Activated T-cell treated with anti-CD3 and anti-CD28 coated beads for 24 hours (primary cell): ENCODE measurements around the gene TRAF7.

ENCODE experiments used
- DNase-seq: peaks from one replicate; pipeline ENCODE4 v3.0.0-alpha.2; 2020; ENCODE audit warnings: low read depth

The TRAF7 gene

DNA sequence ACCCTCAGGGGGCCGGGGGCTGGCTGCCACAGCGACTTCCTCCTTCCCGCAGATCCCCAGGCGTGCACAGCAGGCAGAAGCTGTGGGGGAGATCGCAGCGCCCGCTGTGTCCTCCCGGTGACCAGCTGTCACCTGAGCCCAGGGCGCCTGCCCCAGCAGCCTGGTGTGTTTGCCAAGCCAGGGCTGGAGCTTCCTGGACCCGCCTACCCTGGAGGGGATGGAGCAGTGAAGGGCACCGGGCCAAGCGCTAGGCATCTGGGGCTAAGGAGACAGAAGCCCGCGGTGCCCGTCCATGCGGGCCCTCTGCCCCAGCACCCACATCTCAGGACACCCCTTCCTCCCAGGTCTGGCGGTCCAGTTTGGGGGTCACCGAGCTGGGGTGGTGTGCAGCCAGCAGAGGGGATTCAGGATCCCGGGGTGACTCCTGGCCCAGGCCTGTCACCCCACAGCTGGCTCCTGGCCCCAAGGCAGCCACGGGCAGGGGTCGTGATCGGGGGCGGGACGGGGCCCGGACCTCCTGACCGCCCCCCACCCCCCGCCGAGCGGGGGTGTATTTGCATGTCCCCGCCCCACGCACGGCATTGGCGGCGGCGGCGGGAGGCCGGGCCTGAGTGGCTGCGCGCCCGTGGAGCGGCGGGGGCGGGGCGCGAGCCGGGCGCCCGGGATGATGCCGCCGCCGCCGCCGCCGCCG is 7.5 kb upstream of the TRAF7 start, which contains the start of gene RAB26:
Gene RAB26 (plus strand): TSS at position 645 of the 691 bp plus-strand sequence. CDS start 159 bp downstream, outside the sequence.
- DNase-seq = no peak

DNA sequence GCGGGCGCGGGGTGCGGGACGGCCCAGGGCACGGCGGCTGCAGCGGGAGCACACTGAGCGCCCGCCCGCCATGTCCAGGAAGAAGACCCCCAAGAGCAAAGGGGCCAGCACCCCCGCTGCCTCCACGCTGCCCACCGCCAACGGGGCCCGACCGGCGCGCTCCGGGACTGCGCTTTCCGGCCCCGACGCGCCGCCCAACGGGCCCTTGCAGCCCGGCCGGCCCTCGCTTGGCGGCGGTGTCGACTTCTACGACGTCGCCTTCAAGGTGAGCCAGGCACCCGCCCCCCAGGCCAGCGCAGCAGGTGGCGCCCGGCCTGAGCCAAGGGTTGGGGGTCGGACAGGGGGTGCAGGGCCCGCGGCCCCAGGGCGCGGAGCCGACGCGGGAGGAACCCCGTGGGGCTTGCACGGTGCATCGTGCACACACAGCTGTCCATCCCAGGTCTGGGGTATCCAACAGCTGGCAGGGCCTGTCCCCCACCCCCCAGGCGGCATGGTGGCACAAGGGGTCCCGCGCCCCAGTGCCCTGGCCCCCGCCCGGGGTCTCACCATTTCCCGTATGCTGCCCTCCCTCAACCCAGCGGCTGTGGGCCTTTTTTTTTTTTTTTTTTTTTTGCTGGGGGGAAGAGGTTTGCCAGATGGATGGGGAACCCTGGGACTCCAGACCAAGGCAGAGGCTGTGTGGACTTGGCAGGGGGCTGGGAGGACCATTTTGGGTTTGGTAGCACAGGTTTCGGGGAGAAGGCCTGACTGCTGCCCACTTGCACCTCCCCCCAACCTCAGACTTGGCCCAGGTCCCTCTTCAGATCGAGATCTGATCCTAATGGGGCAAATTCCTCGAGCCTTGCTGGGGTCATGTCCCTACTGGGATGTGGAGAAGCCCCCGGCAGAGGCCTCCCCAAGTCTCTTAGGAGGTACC is 6.6 kb upstream of the TRAF7 start:
- DNase-seq = no peak

DNA sequence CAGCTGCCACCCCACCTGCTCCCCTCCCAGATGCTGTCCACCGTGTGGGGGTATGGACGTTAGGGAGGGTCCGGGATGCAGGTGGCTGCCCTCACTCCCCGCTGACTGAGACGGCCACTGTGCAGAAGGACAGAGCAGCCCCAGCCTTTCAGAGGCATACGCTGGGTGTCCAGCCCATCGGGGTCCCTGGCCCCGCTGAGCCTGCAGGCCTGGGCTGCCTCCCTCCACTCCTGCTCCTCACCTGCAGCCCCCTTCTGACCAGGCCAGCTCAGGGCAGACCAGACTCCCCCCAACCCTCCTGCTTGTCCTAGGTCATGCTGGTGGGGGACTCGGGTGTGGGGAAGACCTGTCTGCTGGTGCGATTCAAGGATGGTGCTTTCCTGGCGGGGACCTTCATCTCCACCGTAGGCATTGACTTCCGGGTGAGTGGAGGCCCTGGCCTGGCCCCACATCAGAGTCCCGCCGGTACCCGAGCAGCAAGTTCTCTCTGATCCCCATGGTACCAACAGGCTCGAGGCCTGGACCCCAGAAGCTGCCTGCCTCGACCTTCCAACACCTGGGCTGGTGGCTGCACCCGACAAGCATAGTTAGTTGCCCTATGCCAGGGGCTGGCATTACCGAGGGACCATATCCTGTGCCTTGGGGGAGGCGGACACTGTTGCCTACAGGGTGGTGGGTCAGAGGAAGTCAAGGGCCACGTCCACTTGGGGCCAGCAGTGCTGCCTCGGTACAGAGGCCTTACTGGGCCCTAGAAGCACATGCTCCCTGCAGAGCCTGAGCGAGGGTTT is 5.8 kb upstream of the TRAF7 start:
- DNase-seq = no peak

DNA sequence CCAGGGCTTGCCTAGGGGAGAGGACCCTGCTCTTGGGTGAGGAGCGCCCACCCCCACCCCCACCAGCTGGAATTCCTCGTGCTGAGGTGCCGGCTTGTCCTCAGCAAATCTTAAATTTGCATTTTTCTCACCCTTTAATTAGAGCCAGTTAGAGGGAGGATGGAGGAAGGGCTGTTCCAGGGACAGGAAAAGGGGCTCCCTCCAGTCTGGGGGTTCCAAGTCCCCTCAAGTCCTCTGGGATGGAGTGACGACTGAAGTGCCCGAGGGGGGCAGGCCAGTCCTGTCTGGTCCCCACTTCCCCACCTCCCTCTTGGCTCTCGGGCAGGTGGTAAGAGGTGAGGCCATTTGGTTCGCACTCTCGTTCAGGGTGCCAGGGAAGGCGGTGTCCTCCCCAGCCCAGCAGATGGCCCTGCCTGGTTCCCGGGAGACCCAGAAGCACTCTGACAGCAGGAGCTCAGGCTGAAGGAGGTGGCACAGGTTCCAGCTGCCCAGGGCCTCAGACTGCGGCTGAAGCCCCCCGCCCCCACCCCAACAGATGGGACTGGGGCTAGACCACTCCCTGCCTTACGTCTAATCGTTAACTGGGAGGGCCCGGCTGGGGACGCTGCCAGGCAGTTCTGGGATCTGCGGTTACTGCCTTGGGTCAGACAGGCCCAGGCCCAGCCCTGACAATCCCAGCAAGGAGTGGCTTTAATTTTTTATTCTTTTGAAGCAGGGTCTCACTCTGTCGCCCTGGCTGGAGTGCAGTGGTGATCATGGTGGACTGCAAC is 5.0 kb upstream of the TRAF7 start:
- DNase-seq = no peak

DNA sequence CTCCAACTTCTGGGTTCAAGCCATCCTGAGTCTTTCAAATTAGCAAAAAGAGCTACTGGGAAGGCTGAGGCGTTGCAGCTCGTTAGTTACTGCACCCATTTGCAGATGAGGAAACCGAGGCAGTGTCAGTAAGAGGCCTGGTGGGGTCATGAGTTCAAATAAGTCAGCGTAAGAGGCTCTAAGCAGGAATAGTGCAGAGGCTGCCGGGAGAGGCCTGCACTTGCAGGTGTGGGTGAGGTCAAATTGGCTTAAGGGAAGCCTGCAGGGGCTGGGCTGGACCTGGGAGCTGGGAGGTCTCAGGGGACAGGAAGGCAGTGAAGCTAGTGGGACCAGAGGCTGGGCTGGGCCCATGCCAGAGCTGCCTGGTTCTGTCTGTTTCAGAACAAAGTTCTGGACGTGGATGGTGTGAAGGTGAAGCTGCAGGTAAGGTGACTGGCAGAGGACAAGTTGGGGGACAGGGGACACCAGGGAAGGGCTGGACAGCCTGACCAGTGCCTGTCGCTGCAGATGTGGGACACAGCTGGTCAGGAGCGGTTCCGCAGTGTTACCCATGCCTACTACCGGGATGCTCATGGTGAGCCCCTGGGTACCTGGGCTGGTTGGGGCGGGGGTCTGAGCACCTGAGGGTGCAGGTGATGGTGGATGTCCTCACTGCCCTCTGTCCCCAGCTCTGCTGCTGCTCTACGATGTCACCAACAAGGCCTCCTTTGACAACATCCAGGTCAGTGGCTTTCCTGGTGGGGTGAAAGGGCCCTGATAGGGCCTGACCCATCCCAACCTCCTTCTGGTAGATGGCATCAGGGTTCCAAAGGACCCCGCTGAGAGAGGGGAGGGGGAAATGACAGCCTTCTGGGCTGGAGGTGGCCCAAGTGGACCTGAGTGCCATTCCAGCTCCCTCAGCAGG is 4.1 kb upstream of the TRAF7 start:
- no peak for DNase-seq

DNA sequence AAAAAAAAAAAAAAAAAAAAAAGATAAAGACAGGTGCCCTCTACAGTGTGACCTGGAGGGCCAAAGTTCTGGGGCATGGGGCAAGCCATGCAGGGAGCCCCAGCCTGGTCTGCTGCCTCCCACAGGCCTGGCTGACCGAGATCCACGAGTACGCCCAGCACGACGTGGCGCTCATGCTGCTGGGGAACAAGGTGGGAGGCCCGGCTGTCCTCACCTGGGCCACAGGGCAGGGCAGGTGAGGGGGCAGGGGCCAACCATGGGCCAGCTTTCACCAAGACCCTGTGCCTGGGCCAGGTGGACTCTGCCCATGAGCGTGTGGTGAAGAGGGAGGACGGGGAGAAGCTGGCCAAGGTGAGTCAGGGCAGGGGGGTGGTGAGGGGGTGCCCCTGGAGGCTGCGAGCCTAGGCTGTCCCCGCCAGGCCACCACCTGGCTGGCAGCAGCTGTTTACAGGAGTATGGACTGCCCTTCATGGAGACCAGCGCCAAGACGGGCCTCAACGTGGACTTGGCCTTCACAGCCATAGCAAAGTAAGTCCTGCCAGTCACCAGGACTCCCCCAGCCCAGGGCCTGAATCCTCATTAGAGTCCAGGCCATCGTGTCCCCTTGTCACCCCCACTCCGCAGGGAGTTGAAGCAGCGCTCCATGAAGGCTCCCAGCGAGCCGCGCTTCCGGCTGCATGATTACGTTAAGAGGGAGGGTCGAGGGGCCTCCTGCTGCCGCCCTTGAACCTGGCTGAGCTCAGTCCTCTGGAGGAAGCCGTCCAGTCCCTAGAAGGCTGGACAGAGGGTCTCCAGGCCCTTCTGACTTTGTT is 2.7 kb upstream of the TRAF7 start:
- no peak for DNase-seq

DNA sequence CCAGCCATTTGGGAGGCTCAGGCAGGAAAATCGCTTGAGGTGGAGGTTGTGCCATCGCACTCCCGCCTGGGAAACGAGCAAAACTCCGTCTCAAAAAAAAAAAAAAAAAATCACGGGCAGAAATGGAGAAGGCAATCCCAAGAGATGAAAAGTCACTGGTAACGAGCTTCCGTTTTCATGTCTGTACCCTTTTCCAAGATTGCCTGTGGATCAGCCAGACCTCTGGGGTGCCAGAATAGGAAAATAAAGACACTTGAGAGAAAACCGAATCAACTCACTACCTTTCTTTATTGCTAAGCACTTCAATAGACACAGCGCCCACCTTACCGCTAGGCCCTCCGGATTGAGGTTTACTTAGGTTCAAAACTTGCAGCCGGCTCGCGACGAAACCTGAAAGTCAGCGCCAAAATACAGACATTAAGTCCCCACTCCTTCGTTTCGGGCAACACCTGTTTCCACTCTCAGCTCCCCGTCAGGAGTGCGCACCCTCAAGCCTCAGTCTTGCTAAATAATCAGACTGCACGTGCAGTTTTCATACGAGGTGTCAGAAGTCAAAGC is 970 bp upstream of the TRAF7 start:
- no peak for DNase-seq

DNA sequence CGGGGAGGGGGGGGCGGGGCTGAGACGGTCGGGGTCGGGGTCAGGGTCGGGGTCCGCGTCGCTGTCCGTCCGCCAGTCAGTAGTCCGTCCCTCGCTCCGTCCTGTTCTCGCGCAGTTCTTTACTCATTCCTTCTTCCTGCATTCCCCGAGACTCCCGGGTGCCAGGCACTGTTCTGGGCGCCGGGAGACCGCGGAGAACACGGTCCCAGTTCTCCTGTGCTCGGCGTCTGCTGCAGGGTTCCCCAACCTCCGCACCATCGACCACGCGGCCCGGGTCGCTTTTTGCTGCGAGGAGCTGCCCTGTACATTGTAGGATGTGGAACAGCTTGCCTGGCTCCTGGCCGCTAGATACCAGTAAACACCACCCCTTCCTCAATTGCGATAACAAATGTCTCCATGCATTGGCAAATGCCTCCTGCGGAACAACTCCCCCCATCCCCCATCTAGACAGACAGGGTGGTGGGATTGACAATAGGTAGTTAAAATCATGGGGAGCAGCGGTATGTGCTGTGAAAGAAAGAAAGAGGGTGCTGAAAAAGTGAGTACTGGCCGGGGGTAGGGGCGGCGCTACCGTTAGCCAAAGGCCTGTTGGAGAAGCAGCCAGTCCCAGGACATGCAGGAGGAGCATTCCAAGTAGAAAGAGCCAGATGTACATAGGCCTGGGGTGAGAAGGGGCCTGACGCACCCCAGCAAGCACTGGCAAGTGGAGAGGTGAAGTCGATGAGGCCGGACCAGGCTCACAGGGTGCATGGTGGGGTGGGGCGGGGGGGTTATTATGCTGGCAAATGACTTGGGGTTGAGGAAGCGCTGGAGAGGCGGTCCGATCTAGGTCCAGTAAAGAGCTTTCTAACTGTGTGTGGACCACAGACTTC is 631 bp downstream of the TRAF7 start:
- DNase-seq = no peak

DNA sequence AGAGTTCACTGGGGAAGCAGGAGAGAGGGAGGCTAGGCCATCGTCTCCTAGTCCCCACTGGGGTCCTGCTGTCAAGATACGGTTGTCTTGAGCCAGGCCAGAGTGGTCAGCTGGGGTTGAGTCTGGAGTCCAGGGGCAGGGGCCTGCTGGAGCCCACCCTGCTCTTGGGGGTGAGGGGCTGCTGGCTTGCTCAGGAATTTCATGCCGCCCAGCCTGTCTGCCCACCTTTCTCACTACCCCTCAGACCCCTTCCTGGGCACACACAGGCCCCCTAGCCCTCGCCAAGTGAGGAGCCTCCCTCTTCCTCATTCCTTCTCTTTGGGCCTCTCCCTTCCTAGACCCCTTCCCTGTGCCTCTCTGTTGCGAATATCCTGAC is 1.3 kb downstream of the TRAF7 start:
- no peak for DNase-seq

DNA sequence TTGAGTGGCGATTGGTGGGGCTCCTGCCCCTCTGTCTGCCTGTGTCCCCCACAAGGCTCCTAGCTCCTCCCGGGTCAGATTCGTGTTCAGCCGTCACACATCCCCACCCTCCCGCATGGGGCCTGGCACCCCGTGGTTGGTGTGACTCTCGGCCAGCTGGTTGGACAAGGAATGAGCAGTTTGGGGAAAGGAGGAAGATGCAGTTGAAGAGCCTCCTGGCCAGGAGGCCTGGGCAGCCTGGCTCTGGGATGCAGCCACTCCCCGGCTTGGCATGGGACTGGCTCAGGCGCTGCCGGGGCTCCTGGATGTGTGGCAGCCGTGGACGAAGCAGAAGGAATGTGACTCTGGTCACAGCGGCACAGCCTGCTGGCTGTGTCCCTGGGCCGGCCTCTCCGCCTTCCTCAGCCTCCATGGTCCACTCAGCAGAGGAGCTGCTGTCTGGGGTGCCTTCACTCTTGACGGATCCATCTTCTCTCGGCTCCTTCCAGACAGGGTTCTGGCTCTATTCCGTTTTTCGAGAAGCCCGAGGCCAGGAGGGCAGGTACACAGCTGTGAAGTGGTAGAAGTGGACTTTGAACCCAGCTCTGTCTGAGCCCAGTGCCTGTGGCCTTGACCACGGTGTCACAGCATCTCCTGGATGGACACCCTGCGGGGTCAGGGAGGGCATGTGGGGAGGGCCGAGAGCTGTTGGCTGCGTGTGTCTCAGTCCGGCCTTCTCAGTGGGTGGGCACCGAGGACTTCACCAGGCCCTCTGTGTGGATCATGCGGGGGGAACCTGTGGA is 2.1 kb downstream of the TRAF7 start:
- DNase-seq = no peak

DNA sequence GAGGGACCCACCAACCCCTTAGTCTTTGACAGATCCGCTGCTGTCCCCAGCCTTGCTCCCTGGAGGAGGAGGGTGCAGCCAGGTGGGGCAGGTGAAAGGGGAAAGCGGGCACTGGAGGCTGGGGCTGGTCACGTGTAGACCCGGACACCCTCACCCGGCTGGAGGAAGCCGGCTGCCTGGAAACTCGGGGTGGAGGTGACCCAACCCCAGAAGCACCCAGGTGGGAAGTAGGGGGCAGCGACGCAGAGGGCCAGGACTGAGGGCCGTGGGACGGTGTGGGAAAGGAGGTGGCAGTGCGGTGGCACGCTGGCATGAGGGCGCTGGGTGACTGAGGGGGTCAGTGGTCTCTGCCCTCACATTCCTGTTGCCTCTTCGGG is 2.7 kb downstream of the TRAF7 start:
- no peak for DNase-seq

DNA sequence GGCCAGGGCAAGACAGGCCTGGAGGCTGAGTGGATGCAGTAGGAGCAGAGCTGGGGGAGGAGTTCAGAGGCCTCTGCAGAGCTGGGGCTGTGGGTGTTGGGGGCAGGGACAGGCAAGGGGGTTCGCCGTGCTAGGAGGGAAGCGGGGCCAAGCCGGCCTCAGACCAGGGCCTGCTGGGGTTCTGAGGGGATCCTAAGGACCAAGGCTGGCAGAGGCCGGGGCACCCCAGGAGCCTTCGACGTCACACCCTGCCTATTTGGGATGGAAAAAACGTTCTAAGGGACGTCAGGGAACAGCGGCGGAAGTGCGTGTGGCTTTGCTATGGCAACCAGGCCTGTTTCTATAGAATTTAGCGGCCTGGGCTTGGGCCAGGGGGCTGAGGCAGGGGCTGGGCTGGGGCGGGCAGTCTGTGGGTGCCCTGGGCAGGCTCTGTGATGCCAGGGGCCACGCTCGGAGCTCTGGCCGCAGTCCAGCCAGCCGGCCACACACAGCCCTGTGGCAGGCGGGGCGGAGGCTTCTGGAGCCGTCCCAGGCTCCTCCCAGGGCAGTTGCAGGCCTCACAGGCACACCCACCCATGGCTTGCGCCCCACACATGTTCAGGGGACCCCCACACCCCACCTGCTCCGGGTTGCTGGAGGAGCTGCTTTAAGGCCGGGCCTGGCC is 3.7 kb downstream of the TRAF7 start:
- DNase-seq = no peak

DNA sequence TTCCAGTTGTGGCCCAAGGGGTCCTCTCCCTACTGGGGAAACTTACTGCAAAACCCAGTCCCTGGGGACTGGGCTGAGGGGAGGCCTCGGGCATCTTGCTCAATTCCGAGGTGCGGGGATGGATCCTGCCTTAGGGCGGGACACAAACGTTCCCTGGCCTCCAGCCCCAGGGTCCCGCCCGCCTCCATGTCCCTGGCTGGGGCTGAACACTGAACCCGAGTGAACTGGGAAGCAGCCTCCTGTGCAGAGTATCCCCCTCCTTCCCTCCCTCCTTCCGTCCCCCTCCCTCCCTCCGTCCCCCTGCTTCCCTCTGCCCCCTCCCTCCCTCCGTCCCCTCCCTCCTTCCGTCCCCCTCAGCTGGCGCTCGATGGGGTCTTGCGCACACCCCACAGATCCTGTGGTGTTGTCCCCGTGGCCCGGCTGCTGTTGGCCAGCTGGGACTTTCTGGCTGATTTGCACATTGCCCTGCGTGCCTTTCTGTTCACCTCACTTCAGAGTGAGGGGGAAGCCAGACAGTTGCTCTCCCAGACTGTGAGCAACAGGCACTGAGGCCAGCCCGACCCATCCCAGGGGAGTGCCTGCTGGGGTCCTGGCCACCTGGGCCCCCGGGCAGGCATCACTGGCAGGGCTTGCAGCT is 5.5 kb downstream of the TRAF7 start:
- no peak for DNase-seq

DNA sequence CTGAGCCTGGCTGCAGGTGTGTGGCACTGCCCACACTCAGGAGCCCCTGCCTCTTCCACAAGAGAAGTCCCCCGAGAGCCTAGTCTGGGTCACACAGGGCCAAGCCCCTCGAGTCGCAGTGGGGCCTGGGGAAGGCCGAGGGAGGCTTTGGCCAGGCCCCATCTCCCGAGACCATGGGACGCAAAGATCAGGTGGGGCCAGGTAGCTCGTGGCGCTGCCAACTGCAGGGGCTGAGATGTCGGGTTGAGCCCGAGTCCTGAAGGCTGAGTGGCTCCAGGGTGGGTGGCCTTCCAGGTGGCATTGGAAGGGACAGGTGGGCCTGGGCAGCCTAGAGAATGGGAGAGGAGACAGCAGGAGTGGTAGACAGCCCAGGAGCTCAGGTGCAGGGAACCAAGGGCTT is 6.3 kb downstream of the TRAF7 start:
- DNase-seq = no peak

DNA sequence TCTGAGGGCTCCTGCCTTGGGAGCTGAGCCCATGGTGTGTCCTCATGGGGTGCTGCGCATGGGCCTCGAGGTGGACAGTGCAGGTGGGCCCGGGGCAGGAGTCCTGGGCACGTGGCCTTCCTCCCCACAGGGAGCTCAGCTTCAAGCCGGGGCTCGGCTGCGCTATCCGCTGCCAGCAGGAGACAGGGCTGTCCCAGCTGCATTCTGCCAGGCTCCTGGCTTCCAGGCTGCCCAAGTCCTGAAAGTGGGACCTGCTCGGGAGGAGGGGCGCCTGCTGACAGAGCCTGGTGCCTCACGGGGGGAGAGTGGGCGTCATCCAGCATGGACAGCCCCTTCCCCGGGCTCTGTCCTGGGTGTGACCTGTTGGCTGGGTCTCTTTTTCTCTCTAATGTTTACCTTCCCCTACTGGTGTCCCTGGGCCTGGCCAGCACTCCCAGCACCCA is 7.1 kb downstream of the TRAF7 start:
- DNase-seq = no peak

DNA sequence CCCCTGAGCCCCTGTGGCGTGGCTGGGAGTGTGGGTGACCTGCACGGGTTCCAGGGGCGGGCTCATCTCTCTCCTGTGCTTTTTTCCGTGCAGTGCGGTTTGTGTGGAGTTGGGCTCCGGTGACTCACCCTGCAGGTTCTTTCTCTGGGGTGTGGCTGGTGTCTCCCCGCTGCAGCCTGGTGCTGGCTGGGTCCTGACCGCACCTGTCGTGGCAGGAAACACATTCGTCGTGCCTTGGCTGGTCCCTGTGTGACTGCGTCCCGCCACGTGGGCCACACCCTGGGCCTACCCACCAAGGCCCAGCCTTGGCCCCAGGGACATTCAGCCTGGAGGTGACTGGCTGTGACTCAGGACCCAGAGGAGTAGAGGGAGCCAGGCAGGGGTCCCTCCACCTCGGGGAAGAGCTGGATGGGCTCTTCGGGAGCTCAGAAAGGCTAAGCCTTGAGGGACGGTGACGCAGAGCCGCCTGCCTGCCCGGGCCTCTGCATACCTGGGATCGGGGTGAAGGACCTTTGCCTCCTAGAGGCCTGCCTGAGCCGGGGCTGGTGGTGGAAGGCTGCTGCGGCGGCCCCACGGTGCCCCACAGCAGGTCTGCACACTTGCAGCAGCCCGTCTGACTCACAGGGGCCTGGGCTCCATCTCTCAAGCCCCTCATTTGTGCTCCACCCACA is 7.8 kb downstream of the TRAF7 start:
- DNase-seq = no peak
